Parathyroid adenoma (tissue), 2 donors: ENCODE measurements around the gene MINDY4.

Experiments
- H2AFZ ChIP-seq: fragments of 300-600 bp; sonication (generic); one replicate; pipeline ENCODE4 v1.7.0; 2017; ENCODE audit warnings: antibody characterized with exemption, mild to moderate bottlenecking
- H3K27ac ChIP-seq: fragments of 300-600 bp; sonication (generic); one replicate; pipeline ENCODE4 v1.7.0; 2017
- H3K27me3 ChIP-seq: fragments of 300-600 bp; sonication (generic); one replicate; pipeline ENCODE4 v1.7.0; 2017; ENCODE audit warnings: low read length; ENCODE audit not compliant: control insufficient read depth, insufficient read depth
- H3K36me3 ChIP-seq: fragments of 300-600 bp; sonication (generic); one replicate; pipeline ENCODE4 v1.7.0; 2017; ENCODE audit warnings: low read length; ENCODE audit not compliant: control insufficient read depth, insufficient read depth
- H3K4me1 ChIP-seq: fragments of 300-600 bp; sonication (generic); one replicate; pipeline ENCODE4 v1.7.0; 2017; ENCODE audit warnings: control low read depth
- H3K4me2 ChIP-seq: fragments of 300-600 bp; sonication (generic); one replicate; pipeline ENCODE4 v1.7.0; 2017; ENCODE audit warnings: low read length
- H3K4me3 ChIP-seq: fragments of 300-600 bp; sonication (generic); one replicate; pipeline ENCODE4 v1.7.0; 2017; ENCODE audit warnings: low read depth, low read length
- H3K79me2 ChIP-seq: fragments of 300-600 bp; sonication (generic); one replicate; pipeline ENCODE4 v1.7.0; 2017; ENCODE audit warnings: control low read depth
- H3K9ac ChIP-seq: fragments of 300-600 bp; sonication (generic); one replicate; pipeline ENCODE4 v1.7.0; 2017; ENCODE audit warnings: mild to moderate bottlenecking
- H3K9me3 ChIP-seq: fragments of 300-600 bp; sonication (generic); one replicate; pipeline ENCODE4 v1.7.0; 2017; ENCODE audit warnings: low read length; ENCODE audit not compliant: control insufficient read depth
- CTCF ChIP-seq: fragments of 300-600 bp; sonication (generic); IDR thresholded peaks from one replicate; pipeline ENCODE4 v1.7.0; 2017; ENCODE audit warnings: antibody characterized with exemption, mild to moderate bottlenecking
- donor health status: primary hyperparathyroidism.

Gene MINDY4

GRCh38 chr7:30796105-30796869 lies 25.1 kb downstream of the MINDY4 start:
- Histone ChIP-seq H3K9ac (no peak overlapping the region), H3K4me1 (peaks cover 5% of the 10 kb centered on the region), H3K4me3 (no peak overlapping the region), H2AFZ (no peak overlapping the region), H3K27me3 (no peaks in the 10 kb centered on the region), H3K36me3 (no peaks in the 10 kb centered on the region), H3K27ac (no peak overlapping the region), H3K4me2 (no peak overlapping the region), H3K9me3 (no peaks in the 10 kb centered on the region), H3K79me2 (peaks cover 9% of the 10 kb centered on the region)
- TF ChIP-seq CTCF = no peak

GRCh38 chr7:30797176-30798040 lies 26.2 kb downstream of the MINDY4 start:
- no peak for TF ChIP-seq CTCF
- H2AFZ ChIP-seq = no peak overlapping the region
- no peak overlapping the region for H3K4me3 ChIP-seq
- no peaks in the 10 kb centered on the region for H3K27me3 ChIP-seq
- H3K9ac ChIP-seq = no peak overlapping the region
- H3K27ac ChIP-seq = no peak overlapping the region
- peaks cover 5% of the 10 kb centered on the region for H3K4me1 ChIP-seq
- no peaks in the 10 kb centered on the region for H3K36me3 ChIP-seq
- peaks cover 11% of the 10 kb centered on the region for H3K79me2 ChIP-seq
- no peaks in the 10 kb centered on the region for H3K9me3 ChIP-seq
- no peak overlapping the region for H3K4me2 ChIP-seq

GRCh38 chr7:30799206-30799975 lies 28.2 kb downstream of the MINDY4 start:
- TF ChIP-seq CTCF = no peak
- Histone ChIP-seq H3K9me3 (no peaks in the 10 kb centered on the region), H3K79me2 (peaks cover 22% of the 10 kb centered on the region), H3K4me2 (no peak overlapping the region), H3K4me1 (peaks cover 13% of the 10 kb centered on the region), H3K9ac (no peak overlapping the region), H3K27ac (no peak overlapping the region), H3K27me3 (no peaks in the 10 kb centered on the region), H2AFZ (no peak overlapping the region), H3K36me3 (no peaks in the 10 kb centered on the region), H3K4me3 (no peak overlapping the region)

- H3K4me2 ChIP-seq = no peak overlapping the region
- no peaks in the 10 kb centered on the region for H3K9me3 ChIP-seq
- H2AFZ ChIP-seq = no peak overlapping the region
- no peaks in the 10 kb centered on the region for H3K36me3 ChIP-seq
- no peak overlapping the region for H3K4me3 ChIP-seq
- no peaks in the 10 kb centered on the region for H3K27me3 ChIP-seq
- peaks cover 14% of the 10 kb centered on the region for H3K4me1 ChIP-seq
- H3K27ac ChIP-seq = no peak overlapping the region
- no peak for TF ChIP-seq CTCF
- peaks cover 27% of the 10 kb centered on the region for H3K79me2 ChIP-seq
- no peak overlapping the region for H3K9ac ChIP-seq
Observed at GRCh38 chr7:30799976-30800661, 28.9 kb downstream of the MINDY4 start.
